Kidney epithelial cell (primary cell): ENCODE results near the gene ERBB3. TPM values are rescaled to one million over a fixed set of nuclear protein-coding genes. Genes with fewer than 3 reads are reported as not detected.

Experiments used
- DNase-seq: peaks from one replicate; pipeline ENCODE4 v3.0.0-alpha.2; 2010; ENCODE audit warnings: low read depth
- H3K27me3 ChIP-seq: 2 replicates; pipeline ENCODE4 v1.6.0; 2011; ENCODE audit warnings: low read length; ENCODE audit not compliant: control insufficient read depth, insufficient read depth
- H3K36me3 ChIP-seq: 2 replicates; pipeline ENCODE4 v1.5.1; 2011; ENCODE audit warnings: low read length; ENCODE audit not compliant: control insufficient read depth, insufficient read depth
- H3K4me3 ChIP-seq: 2 replicates; pipeline ENCODE4 v1.5.1; 2011; ENCODE audit warnings: low read depth, mild to moderate bottlenecking, control low read depth, low read length
- CTCF ChIP-seq: IDR thresholded peaks from 2 replicates; pipeline ENCODE4 v1.5.1; 2011; ENCODE audit warnings: mild to moderate bottlenecking, moderate library complexity, low read length, control low read depth, inconsistent platforms; ENCODE audit not compliant: insufficient read depth, poor library complexity, severe bottlenecking
- total RNA-seq: library from RNA; depleted of rRNA; stranded (reverse); fragments of >200 nt; gene quantifications from 2 replicates; pipeline ENCODE4 v1.2.3, GENCODE V29; 2015

The ERBB3 gene
- total RNA-seq, 1 donor from 2014 or later, result 17.3 TPM

GRCh38 chr12:56124133-56124532, 44.2 kb downstream of the ERBB3 start:
- peaks cover 2% of the 10 kb centered on the region for H3K36me3 ChIP-seq
- H3K27me3 ChIP-seq, result no peaks in the 10 kb centered on the region
- no peak overlapping the region for H3K4me3 ChIP-seq
- no peak for TF ChIP-seq CTCF
- DNase-seq, result no peak

GRCh38 chr12:56126732-56127239, 46.8 kb downstream of the ERBB3 start:
- no peak for TF ChIP-seq CTCF
- DNase-seq, result no peak
- no peaks in the 10 kb centered on the region for H3K27me3 ChIP-seq
- no peak overlapping the region for H3K4me3 ChIP-seq
- peaks cover 1% of the 10 kb centered on the region for H3K36me3 ChIP-seq

- H3K36me3 ChIP-seq, result peaks cover 3% of the 10 kb centered on the region
- no peaks in the 10 kb centered on the region for H3K27me3 ChIP-seq
- DNase-seq, result no peak
- no peak for TF ChIP-seq CTCF
- H3K4me3 ChIP-seq, result peak overlapping the region; percentile 43
Measured at GRCh38 chr12:56127485-56127887, 47.5 kb downstream of the ERBB3 start.

GRCh38 chr12:56127888-56128669, 48.1 kb downstream of the ERBB3 start, which contains the start of gene ESYT1:
Gene ESYT1, plus strand, starts transcription at chr12:56128267. Its CDS starts 53 bp downstream, at chr12:56128320.
- TF ChIP-seq CTCF, result no peak
- H3K4me3 ChIP-seq, result peak within 1 kb of the TSS; percentile 97
- peak; percentile 99 for DNase-seq
- peaks cover 3% of the 10 kb centered on the region for H3K36me3 ChIP-seq
- no peaks in the 10 kb centered on the region for H3K27me3 ChIP-seq

GRCh38 chr12:56128670-56129205, 48.8 kb downstream of the ERBB3 start:
- DNase-seq, result no peak
- Histone ChIP-seq H3K27me3 (no peaks in the 10 kb centered on the region), H3K36me3 (peaks cover 3% of the 10 kb centered on the region), H3K4me3 (peak overlapping the region; percentile 97)
- no peak for TF ChIP-seq CTCF
